GM23248 (cell line): ENCODE data around the gene AHRR.

Experiments
- EZH2 ChIP-seq: fragments of 200-600 bp; sonication (generic); IDR thresholded peaks from 2 replicates; pipeline ENCODE4 v1.6.1; 2018; ENCODE audit warnings: antibody characterized with exemption, mild to moderate bottlenecking; ENCODE audit not compliant: insufficient read depth, poor library complexity, severe bottlenecking
- EZH2phosphoT487 ChIP-seq: fragments of 200-600 bp; sonication (generic); IDR thresholded peaks from 2 replicates; pipeline ENCODE4 v1.6.1; 2018; ENCODE audit warnings: antibody characterized with exemption, moderate library complexity, mild to moderate bottlenecking, low read depth; ENCODE audit not compliant: insufficient read depth

DNA sequence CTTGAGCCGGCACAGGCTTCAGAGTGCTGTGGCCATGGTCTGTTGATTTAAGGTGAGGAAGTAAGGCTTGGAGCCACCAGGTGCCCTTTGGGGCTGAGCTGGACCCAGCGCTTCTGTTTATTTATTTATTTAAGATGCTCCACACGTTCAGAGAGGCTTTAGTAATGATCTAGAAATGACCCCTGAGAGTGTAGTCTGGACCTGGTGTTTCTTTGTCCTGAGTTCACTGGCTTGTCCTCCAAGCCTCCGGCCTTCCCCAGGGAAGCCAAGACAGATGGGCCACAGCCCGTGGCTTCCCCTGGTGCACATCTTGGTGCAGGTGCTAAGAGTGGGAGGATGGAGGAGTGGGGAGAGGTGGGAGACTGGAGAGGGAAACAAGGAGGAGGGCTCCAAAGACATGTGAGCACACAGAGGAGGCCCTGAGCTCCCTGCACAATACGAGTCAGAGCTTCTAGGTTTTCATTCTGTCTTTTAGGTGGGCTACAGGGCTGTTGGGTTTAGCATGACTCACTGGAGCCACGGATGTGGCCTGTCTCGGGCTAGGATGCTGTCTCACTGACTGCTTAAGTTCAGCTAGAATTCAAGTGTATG, 56.9 kb downstream of the AHRR start:
- TF ChIP-seq EZH2 (no peak), EZH2phosphoT487 (no peak)
